Epithelial cell of esophagus (primary cell): ENCODE results near the gene SKIDA1.

ENCODE experiments used
- DNase-seq: peaks from one replicate; pipeline ENCODE4 v3.0.0; 2010; ENCODE audit warnings: low read depth
- H3K4me3 ChIP-seq: 2 replicates; pipeline ENCODE4 v1.5.1; 2011; ENCODE audit warnings: mild to moderate bottlenecking, low read length, control low read depth
- TF ChIP-seq, protein P1 (sequence below): IDR thresholded peaks from 2 replicates; pipeline ENCODE4 v1.5.1; 2011; ENCODE audit warnings: low read depth, mild to moderate bottlenecking, low read length, control low read depth, inconsistent platforms; ENCODE audit not compliant: insufficient read depth; ENCODE audit errors: missing control alignments

SKIDA1 gene

DNA sequence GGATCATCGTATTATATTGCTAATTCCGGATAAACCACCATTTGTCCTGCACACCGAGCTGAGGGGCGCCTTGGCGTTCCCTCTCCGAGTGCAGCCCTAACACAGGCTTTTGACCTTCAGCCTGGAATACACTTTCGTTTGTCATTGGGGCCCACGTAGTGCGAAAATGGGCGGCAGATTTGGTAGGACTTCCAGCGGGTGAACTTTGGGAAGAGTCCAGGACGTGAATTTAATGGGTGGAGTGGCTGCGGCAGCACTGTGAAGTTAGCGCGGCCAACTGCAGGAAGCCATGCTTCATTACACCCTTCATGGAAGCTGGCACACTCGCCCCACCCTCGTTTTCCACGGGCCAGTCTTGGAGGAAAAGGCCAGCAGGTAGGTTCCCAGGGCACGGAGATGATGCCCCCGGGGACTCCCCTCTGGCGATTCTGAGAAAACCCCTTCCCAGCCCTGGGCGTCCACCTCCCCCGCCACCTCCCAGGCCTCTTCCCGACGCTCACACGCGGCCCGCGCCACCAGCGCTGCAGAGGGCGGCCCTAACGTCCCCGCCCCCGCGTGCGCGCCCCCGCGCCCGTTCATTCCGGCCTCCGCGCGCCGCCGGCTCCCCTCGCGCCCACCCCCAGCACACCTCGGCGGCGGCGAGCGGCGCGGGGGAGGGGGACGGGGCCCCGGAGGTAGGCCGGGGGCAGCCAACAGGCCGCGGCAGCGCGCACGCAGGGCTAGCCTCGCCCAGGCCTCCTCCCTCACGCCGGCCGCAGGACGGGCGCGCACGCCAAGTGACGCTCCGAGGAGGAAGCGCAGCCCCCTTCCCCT lies 8.2 kb upstream of the SKIDA1 start, which contains the start of gene MLLT10:
Gene MLLT10, plus strand, starts transcription at position 766 of the 813 bp plus-strand sequence. CDS start 413 bp downstream, outside the sequence.
- peak within 1 kb of the TSS; percentile 68 for H3K4me3 ChIP-seq
- TF ChIP-seq, protein P1, sequence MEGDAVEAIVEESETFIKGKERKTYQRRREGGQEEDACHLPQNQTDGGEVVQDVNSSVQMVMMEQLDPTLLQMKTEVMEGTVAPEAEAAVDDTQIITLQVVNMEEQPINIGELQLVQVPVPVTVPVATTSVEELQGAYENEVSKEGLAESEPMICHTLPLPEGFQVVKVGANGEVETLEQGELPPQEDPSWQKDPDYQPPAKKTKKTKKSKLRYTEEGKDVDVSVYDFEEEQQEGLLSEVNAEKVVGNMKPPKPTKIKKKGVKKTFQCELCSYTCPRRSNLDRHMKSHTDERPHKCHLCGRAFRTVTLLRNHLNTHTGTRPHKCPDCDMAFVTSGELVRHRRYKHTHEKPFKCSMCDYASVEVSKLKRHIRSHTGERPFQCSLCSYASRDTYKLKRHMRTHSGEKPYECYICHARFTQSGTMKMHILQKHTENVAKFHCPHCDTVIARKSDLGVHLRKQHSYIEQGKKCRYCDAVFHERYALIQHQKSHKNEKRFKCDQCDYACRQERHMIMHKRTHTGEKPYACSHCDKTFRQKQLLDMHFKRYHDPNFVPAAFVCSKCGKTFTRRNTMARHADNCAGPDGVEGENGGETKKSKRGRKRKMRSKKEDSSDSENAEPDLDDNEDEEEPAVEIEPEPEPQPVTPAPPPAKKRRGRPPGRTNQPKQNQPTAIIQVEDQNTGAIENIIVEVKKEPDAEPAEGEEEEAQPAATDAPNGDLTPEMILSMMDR: peak; percentile 46
- peak; percentile 91 for DNase-seq

DNA sequence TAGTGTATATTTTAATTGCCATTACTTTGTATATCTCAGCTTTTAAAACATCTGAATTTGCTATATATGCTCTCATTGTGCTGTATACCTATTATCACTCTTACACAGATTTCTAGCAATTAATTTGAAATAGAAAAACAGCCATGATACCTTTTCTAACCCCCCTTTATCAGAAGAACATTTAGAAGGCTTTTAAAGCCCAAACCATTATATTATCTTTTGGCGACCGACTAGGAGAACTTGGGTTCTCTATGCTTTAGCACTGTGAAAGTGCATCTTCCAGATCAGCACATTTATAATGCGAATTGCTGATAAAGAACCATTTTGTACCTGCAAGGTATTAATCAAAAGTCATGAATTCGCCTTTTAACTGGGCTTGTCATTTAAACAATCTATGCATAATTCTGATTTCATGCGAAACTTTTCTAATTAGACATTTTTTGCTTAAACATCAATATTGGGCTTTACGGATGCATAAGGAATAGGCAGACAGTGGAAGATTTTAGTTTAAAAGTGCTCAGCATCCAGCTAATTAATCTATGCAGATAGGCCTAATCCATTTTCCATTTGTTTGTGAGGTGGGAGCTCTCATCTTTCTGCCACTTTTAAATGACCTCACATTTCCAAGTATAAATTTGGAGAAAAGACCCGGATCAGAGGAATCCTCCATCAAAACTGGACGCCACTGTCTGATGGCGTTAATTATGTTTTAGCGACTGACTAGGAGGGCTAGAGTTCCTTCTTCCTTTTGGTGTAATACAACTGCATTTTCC lies 7.4 kb upstream of the SKIDA1 start:
- no peak for DNase-seq
- peak overlapping the region; percentile 68 for H3K4me3 ChIP-seq
- TF ChIP-seq, protein P1: no peak

DNA sequence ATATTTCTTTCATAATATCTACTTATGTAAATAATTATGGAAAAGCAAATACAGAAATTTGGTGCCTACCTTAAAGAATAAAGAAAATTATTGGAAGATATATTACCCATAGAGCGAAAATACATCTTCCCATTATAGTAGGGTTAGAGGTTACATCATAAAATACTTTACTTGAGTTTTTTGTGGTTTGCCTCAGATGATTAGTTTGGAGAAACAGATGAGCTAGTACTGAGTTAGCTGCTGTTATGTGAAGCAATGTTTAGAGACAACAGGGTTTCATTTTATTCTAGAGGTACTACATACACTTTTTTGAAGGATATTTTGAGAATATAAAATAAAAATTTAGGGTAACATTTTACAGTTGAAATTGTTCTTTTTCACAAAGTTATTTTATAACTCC lies 5.7 kb upstream of the SKIDA1 start:
- TF ChIP-seq, protein P1: no peak
- DNase-seq: no peak
- H3K4me3 ChIP-seq: no peak overlapping the region

DNA sequence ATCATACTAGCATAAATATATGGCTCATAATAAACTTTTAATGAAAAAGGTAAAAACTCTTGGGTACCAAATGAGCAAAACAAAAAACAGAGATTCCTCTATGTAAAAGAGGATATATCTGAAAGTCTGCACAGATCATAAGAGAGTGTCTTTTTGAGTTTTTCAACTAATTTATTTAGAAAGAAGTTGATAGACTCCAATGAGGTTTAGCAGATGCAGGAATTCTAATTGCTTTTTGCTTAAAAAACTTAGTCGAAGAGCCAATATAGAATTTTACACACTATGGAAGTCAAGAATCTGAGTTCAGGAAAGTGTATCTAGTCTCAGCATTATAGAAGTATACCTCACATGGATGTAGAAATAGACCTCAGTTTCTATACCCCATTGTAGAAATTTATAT lies 5.2 kb upstream of the SKIDA1 start:
- H3K4me3 ChIP-seq: no peak overlapping the region
- no peak for DNase-seq
- TF ChIP-seq, protein P1: no peak

DNA sequence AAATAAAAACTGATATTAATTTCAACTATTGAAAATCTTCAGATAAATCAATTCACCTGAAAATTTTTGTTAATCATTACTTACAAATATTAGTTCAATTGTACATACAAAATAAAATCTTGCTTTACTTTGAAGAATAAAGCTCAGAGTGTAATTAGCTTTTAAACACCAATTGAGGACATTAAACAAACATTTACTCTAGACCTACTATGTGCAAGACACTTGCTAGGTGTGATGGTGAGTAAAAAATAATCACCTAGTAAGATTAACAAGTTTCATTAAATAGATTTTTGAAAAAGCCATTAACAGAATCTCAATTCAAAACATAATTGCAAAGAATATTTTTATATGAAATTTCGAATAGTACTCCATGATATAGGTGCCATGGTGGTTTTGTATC lies 4.7 kb upstream of the SKIDA1 start:
- DNase-seq: no peak
- no peak overlapping the region for H3K4me3 ChIP-seq
- TF ChIP-seq, protein P1: no peak

DNA sequence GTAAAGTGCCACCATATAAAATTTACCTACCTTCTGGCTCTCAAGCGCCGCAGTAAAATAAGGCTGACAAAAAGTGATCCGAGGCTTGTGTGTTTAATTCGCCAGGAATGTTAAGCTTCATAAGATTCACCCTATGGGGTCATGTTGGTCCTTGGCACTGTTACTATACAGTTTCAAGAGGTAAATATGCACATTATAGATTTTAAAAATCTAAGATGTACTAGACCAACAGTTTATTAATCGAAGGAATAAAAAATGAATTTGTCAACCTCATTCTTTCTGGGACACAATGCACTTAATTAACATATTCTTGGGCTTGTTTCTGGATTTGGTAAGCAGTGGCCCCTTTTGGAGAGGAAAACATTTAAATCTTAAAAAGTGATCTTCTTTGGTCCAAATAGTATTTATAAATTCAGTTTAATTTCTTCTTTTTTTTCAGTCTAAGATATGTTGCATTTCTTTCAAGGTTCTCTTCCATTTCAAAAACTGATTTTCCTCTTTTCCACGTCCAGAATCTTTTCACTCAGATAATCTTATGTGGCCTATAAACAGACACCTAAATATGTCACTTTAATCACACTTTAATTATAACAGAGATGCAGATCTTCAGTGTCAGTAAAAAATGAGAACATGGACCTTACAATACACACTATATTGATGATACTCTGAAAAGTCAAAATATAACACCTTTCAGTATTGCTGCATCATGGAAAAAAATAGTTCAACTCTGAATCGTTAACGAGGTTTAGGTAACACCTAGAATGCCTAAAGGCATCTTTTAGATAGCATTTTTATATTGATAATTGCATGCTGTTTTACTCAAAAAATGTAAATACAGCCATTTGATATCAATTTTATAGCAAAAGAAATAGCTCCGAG lies 3.8 kb upstream of the SKIDA1 start:
- H3K4me3 ChIP-seq: no peak overlapping the region
- TF ChIP-seq, protein P1: no peak

More for the DNA sequence above, 3.8 kb upstream of the SKIDA1 start:
- DNase-seq: no peak
